ENCODE results near the gene RIOK1. TPM values are rescaled to one million over a fixed set of nuclear protein-coding genes. Genes with fewer than 3 reads are reported as not detected.

The RIOK1 gene
- total RNA-seq, 4 donors from 2014 or later: 5.5 to 19.0 (median 10.1) TPM

GRCh38 chr6:7367408-7367807 lies 22.2 kb upstream of the RIOK1 start:
- Histone ChIP-seq H3K36me3 (no peaks in the 10 kb centered on the region), H3K4me3 (no peak overlapping the region), H3K27me3 (no peaks in the 10 kb centered on the region), H3K9me3 (no peaks in the 10 kb centered on the region), H3K27ac (no peak overlapping the region), H3K4me1 (no peaks in the 10 kb centered on the region)
- TF ChIP-seq CTCF (IDR thresholded peaks at IDR 0.05) (no peak), POLR2A (IDR thresholded peaks at IDR 0.05) (no peak)
- DNase-seq: no peak

GRCh38 chr6:7373739-7374138 lies 15.9 kb upstream of the RIOK1 start:
- H3K36me3 ChIP-seq: no peaks in the 10 kb centered on the region
- no peaks in the 10 kb centered on the region for H3K27me3 ChIP-seq
- no peak overlapping the region for H3K27ac ChIP-seq
- peak in 1 of 3 donors; percentile 54 for DNase-seq
- no peaks in the 10 kb centered on the region for H3K9me3 ChIP-seq
- H3K4me1 ChIP-seq: no peaks in the 10 kb centered on the region
- TF ChIP-seq POLR2A (IDR thresholded peaks at IDR 0.05) (no peak), CTCF (IDR thresholded peaks at IDR 0.05) (no peak)
- H3K4me3 ChIP-seq: no peak overlapping the region

- Histone ChIP-seq H3K4me3 (no peak overlapping the region), H3K36me3 (no peaks in the 10 kb centered on the region)
- TF ChIP-seq POLR2A (IDR thresholded peaks at IDR 0.05) (no peak), CTCF (IDR thresholded peaks at IDR 0.05) (no peak)
Observed at GRCh38 chr6:7377961-7378360, 11.6 kb upstream of the RIOK1 start.

DNA sequence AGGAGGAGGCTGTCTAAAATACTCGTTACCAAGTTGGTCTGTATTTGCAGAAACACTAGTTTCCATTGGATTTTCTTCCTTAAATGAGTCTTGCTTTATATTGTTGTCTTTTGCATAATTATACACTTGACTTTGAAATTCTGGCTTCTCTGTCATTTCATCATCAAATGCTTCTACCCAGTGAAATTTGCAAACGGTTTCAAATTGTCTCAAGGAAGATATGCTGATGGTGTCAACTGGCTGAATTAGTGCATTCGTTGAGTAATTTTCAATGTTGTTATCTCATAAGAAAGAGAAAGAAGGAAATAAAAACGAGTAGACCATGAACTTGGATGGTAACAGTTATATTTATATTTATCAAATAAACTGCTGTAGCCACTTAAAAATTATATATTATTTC lies 10.9 kb upstream of the RIOK1 start:
- no peaks in the 10 kb centered on the region for H3K4me1 ChIP-seq
- TF ChIP-seq CTCF (IDR thresholded peaks at IDR 0.05) (no peak), POLR2A (IDR thresholded peaks at IDR 0.05) (no peak)
- DNase-seq: no peak
- no peaks in the 10 kb centered on the region for H3K9me3 ChIP-seq
- H3K27me3 ChIP-seq: no peaks in the 10 kb centered on the region
- no peak overlapping the region for H3K4me3 ChIP-seq
- H3K27ac ChIP-seq: no peak overlapping the region
- no peaks in the 10 kb centered on the region for H3K36me3 ChIP-seq

More at GRCh38 chr6:7377961-7378360, 11.6 kb upstream of the RIOK1 start:
- Histone ChIP-seq H3K4me1 (no peaks in the 10 kb centered on the region), H3K27me3 (no peaks in the 10 kb centered on the region), H3K27ac (no peak overlapping the region), H3K9me3 (no peaks in the 10 kb centered on the region)
- no peak for DNase-seq

- no peak overlapping the region for H3K27ac ChIP-seq
- no peak for TF ChIP-seq POLR2A (IDR thresholded peaks at IDR 0.05)
- no peak for TF ChIP-seq CTCF (IDR thresholded peaks at IDR 0.05)
Observed at GRCh38 chr6:7381092-7381491, 8.5 kb upstream of the RIOK1 start.

DNA sequence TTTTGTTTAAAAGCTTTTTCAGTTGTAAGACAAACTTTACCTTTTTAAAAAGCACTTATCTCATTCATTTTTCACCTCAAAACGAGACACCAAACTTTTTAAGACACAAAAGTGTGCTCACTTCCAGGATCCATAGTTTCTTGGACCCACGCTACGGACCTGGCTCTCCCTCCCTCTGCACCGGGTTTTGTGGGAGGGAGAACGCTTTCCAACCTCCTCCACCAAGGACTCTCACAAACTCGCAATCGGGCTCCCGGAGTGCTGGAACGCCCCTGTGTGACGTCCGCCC lies 502 bp upstream of the RIOK1 start:
- no peaks in the 10 kb centered on the region for H3K27me3 ChIP-seq
- peak overlapping the region; percentile 47 to 79 (median 68) for H3K4me3 ChIP-seq
- DNase-seq: no peak
- peak overlapping the region; percentile 85 to 95 (median 91) for H3K27ac ChIP-seq
- peaks cover 0 to 10% (median 0%) of the 10 kb centered on the region in 3 donors for H3K36me3 ChIP-seq
- H3K9me3 ChIP-seq: no peaks in the 10 kb centered on the region
- no peak for TF ChIP-seq POLR2A (IDR thresholded peaks at IDR 0.05)
- no peak for TF ChIP-seq CTCF (IDR thresholded peaks at IDR 0.05)
- H3K4me1 ChIP-seq: peaks cover 0 to 32% (median 5%) of the 10 kb centered on the region in 4 donors

More at GRCh38 chr6:7381092-7381491, 8.5 kb upstream of the RIOK1 start:
- DNase-seq: no peak
- Histone ChIP-seq H3K9me3 (no peaks in the 10 kb centered on the region), H3K36me3 (no peaks in the 10 kb centered on the region), H3K4me3 (no peak overlapping the region), H3K4me1 (no peaks in the 10 kb centered on the region), H3K27me3 (no peaks in the 10 kb centered on the region)
